HG02798 (cell line): ENCODE data around the gene ALKBH3.

ENCODE experiments used
- ATAC-seq: cut with Tn5 transposase; IDR thresholded peaks from one replicate; pipeline ENCODE4 v1.9.1; 2021; ENCODE audit warnings: mild to moderate bottlenecking; ENCODE audit not compliant: unreplicated experiment, poor library complexity

Gene ALKBH3

GRCh38 chr11:43880640-43881159, at the start of gene ALKBH3:
TSS of gene ALKBH3 (plus strand) at chr11:43880831. CDS start at chr11:43882653, 1,822 bp downstream.
- peak; percentile 100 for ATAC-seq

DNA sequence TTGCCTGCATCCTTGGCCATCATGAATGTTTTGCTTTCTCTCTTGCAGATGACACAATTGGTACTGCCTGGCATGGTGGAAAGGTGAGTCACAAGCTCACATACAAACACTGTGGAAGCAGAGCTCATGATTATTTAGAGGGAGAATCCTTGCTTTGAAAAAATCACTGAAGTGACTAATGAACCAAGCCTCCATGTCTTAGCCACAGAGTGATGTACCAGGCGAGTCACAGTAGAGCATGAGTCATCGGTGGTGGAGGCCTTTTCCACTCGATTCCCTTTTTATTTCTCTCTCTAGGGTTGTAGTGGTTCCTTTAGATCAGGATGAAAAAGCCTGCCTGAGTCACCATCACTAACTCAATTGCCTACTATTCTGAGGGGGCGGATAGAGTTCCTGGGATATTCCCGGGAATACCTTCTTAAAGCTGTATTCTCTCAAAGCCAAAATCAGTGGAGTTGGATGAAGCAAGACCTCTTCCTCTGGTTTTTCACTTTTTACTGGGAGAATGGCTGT, 49.6 kb upstream of the ALKBH3 start:
- ATAC-seq, result peak; percentile 31

DNA sequence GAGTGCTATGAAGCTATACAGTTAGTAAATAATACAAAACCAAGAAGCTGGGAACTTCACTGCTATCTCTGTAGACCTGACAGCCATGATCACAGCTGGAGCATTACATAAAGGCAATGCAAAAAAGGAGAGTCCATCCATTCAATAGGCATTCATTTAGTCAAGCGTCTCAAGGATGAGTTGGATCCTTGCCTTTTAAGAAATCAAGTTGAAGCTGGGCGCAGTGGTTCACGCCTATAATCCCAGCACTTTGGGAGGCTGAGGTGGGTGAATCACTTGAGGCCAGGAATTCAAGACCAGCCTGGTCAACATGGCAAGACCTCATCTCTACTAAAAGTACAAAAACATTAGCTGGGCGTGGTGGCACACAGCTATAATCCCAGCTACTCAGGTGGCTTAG, 48.1 kb upstream of the ALKBH3 start:
- ATAC-seq, result no peak

GRCh38 chr11:43833657-43834073, 47.0 kb upstream of the ALKBH3 start:
- ATAC-seq, result no peak

- ATAC-seq, result no peak
Observed at GRCh38 chr11:43834286-43834685, 46.3 kb upstream of the ALKBH3 start.

DNA sequence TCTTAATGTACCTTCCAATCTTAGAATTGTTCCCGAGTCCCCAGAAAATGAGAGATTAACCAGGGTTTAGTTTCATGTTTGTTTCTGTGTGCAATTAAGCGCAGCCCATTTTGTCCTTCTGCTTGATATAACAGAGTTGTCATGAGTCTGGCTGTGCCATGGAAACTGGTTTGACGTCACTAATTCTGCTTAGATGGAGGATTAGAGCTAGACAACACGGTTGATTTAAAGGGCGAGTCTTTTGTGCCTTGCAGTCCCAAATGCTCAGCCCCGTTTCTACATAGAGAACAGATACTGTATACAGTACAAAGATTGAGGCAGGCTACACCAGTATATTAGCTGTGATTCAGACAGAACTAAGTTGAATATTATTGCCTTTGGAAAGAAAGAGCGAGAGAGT, 45.5 kb upstream of the ALKBH3 start:
- no peak for ATAC-seq

DNA sequence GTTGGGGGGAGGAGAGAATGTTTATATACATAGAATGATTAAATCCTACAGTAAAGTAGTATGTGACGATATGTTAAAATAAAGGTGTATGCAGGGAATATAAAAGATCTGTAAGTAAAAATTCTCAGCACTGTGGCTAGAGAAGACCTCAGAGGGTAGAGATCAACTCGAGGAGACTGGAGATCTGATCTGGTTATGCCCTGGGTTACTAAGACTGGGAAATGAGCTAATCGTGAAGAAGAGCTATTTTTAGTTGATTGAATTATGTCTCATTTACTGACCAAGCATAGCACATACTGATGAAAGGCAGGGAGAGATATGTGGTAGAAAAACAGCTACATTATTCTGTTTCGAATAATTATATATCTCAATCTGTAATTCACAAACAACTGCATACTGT, 42.8 kb upstream of the ALKBH3 start:
- no peak for ATAC-seq

- no peak for ATAC-seq
Observed at GRCh38 chr11:43842021-43842420, 38.6 kb upstream of the ALKBH3 start.

DNA sequence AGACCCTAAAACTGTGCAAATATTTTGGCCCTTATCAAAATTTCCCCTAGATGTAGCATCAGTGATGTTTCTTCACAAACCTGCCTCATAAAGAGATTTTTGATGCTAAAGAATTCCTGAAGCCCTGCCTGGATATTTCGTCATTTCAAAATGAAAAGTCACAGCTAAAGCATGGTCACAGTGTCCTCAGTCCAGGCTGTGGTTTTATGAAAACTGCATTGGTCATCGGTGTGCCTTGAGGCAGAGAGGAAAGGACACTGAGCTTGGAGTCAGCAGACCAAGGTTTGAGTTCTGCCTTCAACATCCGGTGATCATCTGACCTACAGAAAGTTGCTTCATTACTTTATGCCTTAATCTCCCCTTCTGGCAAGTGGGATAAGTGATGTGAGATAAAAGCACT, 34.8 kb upstream of the ALKBH3 start:
- ATAC-seq, result no peak

DNA sequence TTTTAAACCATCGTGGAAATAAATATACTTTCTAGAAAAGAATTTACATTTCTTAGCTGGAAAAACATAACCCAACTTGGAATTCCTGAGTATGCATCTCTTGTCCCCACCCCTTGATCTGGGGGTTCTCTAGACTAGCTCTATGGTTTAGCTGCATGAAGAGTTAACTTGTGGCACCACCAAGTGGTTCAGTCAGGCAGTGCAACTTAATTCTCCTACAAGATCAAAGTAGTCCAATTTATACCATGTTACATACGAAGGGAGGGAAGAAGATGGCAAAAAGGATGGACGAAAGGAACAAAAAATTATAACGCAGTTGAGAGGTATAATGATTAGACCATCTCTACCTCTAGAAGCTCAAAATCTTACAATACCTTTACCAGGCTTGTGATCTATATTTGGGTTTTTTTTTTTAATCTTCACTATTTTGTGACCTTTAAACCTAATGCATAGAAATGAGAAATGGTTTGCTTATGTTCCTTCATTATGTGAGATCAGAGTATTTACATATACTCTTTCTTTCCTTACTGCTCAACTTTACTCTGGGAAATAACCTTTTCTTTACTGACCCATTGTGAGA, 28.5 kb upstream of the ALKBH3 start:
- peak; percentile 67 for ATAC-seq

- no peak for ATAC-seq
Observed at GRCh38 chr11:43853781-43854180, 26.9 kb upstream of the ALKBH3 start.

DNA sequence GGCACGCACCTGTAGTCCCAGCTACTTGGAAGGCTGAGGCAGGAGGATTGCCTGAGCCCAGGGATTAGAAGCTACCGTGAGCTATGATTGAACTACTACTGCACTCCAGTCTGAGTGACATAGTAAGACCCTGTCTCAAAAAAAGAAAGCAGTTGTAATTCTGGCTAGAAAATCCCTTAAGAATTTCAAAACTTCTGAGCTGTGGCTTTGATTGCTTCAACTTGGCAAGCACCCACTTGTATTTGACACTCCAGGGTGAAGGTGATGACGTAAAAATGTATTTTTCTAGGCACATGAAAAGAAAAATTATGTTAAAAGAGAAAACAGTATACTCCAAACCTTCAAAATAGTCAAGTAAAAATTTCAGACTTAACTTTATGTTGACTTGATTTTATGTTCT, 23.6 kb upstream of the ALKBH3 start:
- ATAC-seq, result no peak

GRCh38 chr11:43861141-43861540, 19.5 kb upstream of the ALKBH3 start:
- no peak for ATAC-seq

- ATAC-seq, result no peak
Observed at GRCh38 chr11:43866520-43866919, 14.1 kb upstream of the ALKBH3 start.

DNA sequence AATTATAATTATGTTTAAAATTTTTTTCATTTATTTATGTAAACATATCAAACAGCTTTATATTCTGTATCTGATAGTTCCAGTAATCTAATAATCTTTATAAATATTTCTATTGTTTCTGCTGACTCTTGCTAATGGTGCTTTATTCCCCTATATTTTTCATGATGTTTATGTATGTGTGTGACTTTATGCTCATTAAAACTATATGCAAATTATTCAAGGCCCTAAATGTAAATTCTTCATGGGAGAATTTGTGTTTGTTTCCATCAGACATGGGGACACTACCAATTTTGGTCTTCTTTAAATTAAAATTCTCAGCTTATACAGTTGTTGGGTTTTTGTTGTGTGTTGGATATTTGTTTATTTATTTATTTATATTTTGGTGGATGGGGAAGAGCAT, 13.7 kb upstream of the ALKBH3 start:
- no peak for ATAC-seq

DNA sequence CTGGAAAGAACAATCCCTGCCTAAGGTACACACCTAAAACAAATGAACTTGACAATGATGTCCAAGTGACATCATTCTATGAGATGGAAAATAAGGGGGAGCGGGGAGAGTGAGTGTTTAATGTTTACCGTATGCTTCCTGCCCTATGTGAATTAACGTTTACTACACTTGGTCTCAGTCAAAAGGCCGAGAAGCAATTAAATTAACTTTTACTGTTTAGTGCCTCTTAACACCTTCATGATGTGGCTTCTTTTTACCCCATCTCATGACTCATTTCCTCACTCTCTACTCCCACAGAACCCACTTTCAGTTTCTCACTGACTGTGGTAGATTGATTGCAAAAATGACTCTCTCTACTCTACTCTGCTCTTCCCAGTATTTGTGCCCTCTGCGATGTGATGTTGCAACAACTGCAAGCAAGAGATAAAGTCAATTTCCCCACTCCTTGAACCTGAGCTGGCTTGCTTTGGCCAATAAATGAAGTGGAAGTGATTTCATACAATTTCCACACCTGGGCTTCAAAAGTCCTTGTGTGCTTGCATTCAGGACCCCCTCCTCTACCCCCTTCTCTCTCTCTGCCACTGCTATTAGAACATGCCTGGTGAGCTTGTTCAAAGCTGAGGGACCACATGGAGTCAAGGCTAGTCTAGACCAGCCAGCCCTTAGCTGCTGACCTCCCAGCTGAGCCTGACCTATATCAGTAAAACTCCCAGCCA, 11.6 kb upstream of the ALKBH3 start:
- ATAC-seq, result peak; percentile 100

GRCh38 chr11:43871051-43871450, 9.6 kb upstream of the ALKBH3 start:
- no peak for ATAC-seq

- ATAC-seq, result no peak
Observed at GRCh38 chr11:43872995-43873394, 7.6 kb upstream of the ALKBH3 start.

- ATAC-seq, result no peak
Observed at GRCh38 chr11:43874078-43874477, 6.6 kb upstream of the ALKBH3 start.

DNA sequence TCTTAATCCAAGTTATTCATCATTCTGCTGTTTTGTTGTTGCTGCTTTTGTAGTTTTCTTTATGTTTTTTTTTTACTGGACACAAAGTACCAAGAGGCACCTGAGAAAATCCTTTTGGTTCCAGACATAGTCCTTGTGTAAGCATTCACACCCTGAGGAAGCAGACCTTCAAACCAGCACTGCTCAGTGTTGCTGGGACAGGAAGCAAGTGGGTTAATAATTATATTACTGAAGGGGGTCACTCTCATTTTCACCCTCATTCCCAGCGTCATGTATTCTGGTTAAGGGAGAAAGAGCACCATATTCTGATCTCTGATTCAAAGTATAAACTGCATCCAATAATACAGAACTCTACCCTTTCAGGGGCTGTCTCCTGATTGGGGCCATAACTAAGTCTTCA, 5.9 kb upstream of the ALKBH3 start:
- no peak for ATAC-seq

DNA sequence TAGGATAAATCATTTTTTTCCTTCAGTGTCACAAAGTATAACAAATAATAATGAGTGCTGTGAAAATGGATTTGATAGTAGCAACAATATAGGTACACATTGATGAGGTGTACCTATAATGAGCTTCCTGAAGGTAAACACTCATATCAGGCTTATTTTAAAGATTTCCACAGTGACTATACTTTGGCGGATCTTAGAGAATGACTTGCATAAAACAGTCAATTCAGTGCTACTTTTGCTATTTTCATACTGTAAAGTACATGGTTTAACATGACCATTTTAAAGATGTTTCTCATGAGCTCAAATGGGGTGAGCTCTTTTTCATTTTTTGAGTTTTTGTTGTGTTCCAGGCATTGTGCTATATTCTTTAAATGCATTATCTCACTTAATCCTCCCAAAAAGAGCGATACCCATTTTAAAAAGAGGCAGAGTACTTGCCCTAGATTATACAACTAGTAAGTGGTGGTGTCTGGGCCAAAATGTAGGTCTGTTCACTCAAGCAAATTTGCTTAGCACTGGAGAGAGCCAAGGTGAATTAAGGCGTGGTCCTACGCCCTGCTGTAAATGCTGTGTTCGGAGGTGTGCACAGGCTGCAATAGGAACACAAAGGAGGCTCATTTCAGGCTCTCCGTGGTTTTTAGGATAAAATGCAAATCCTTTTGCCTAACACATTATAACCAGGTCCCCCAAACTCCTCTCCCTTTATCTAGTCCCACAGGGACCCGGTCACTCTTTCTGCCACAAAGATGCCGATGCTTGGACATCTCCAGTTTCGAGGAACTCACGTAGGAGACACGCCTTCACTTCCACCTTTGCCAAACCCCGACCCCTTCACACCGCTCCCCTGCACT, 617 bp upstream of the ALKBH3 start:
- ATAC-seq, result no peak
